DND-41 (cell line): ENCODE measurements around the gene DNAH1.

Source experiments
- EZH2 ChIP-seq: IDR thresholded peaks from 3 replicates; pipeline ENCODE4 v1.6.1; 2012; ENCODE audit warnings: borderline replicate concordance, low read depth, mild to moderate bottlenecking, moderate library complexity, low read length, inconsistent platforms; ENCODE audit not compliant: severe bottlenecking
- TF ChIP-seq, protein P1 (sequence below): IDR thresholded peaks from 2 replicates; pipeline ENCODE4 v1.5.1; 2012; ENCODE audit warnings: borderline replicate concordance, low read length, moderate library complexity, mild to moderate bottlenecking; ENCODE audit not compliant: poor library complexity, severe bottlenecking; ENCODE audit errors: extremely low read depth

DNA sequence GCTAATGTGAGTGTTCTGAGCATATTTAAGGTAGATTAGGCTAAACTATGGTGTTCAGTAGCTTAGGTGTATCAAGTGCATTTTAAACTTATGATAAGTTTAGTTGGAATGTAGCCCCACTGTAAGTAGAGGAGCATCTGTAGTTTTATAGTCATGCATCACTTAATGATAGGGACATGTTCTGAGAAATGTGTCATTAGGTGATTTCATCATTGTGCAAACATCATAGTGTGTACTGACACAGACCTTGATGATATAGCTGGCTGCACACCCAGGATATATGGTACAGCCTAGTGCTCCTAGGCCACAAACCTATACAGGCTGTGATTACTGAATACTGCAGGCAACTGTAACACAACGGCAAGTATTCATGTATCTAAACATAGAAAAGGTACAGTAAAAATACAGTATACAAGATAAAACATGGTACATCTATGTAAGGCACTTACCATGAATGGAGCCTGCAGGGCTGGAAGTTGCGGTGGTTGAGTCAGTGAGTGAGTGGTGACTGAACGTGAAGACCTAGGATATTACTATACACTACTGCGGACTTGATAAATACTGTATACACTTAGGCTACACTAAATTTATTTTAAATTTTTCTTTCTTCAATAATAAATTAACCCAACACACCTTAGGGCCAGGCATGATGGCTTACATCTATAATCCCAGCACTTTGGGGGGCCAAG is 17.9 kb downstream of the DNAH1 start:
- no peak for TF ChIP-seq EZH2
- TF ChIP-seq, protein P1, sequence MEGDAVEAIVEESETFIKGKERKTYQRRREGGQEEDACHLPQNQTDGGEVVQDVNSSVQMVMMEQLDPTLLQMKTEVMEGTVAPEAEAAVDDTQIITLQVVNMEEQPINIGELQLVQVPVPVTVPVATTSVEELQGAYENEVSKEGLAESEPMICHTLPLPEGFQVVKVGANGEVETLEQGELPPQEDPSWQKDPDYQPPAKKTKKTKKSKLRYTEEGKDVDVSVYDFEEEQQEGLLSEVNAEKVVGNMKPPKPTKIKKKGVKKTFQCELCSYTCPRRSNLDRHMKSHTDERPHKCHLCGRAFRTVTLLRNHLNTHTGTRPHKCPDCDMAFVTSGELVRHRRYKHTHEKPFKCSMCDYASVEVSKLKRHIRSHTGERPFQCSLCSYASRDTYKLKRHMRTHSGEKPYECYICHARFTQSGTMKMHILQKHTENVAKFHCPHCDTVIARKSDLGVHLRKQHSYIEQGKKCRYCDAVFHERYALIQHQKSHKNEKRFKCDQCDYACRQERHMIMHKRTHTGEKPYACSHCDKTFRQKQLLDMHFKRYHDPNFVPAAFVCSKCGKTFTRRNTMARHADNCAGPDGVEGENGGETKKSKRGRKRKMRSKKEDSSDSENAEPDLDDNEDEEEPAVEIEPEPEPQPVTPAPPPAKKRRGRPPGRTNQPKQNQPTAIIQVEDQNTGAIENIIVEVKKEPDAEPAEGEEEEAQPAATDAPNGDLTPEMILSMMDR: no peak
